Eye (tissue), 1 donor: ENCODE data around the gene PLP2.

Experiments used
- DNase-seq: peaks from one replicate; pipeline ENCODE4 v3.0.0-alpha.2; 2015

PLP2 gene

GRCh38 chrX:49187526-49187925 lies 15.8 kb downstream of the PLP2 start:
- no peak for DNase-seq

- no peak for DNase-seq
These were observed 16.9 kb downstream of the PLP2 start for GRCh38 chrX:49188468-49189076.

GRCh38 chrX:49189606-49190005 lies 17.9 kb downstream of the PLP2 start:
- DNase-seq = no peak

- peak; percentile 97 for DNase-seq
These were observed 19.3 kb downstream of the PLP2 start for GRCh38 chrX:49190821-49191573.

- DNase-seq = no peak
These were observed 19.9 kb downstream of the PLP2 start for GRCh38 chrX:49191574-49192011.

- peak; percentile 47 for DNase-seq
These were observed 21.1 kb downstream of the PLP2 start for GRCh38 chrX:49192722-49193328.

- DNase-seq = no peak
These were observed 21.9 kb downstream of the PLP2 start for GRCh38 chrX:49193542-49193964.

GRCh38 chrX:49197543-49198087 lies 25.9 kb downstream of the PLP2 start:
- no peak for DNase-seq

GRCh38 chrX:49198540-49199314 lies 27.0 kb downstream of the PLP2 start:
- no peak for DNase-seq

GRCh38 chrX:49199315-49199595 lies 27.6 kb downstream of the PLP2 start:
- no peak for DNase-seq

GRCh38 chrX:49199906-49200771 lies 28.4 kb downstream of the PLP2 start, which contains the start of gene SYP:
SYP (minus strand) TSS chrX:49200193; CDS start chrX:49200186, 7 bp downstream.
- peak; percentile 92 for DNase-seq

GRCh38 chrX:49202022-49202421 lies 30.3 kb downstream of the PLP2 start:
- DNase-seq = no peak

GRCh38 chrX:49203536-49203935 lies 31.8 kb downstream of the PLP2 start:
- DNase-seq = no peak

- DNase-seq = no peak
These were observed 32.3 kb downstream of the PLP2 start for GRCh38 chrX:49204017-49204416.

GRCh38 chrX:49204709-49205108 lies 33.0 kb downstream of the PLP2 start:
- no peak for DNase-seq

- no peak for DNase-seq
These were observed 33.7 kb downstream of the PLP2 start for GRCh38 chrX:49205443-49205842.

GRCh38 chrX:49206543-49206942 lies 34.8 kb downstream of the PLP2 start:
- DNase-seq = no peak

GRCh38 chrX:49208399-49208798 lies 36.7 kb downstream of the PLP2 start:
- DNase-seq = no peak

GRCh38 chrX:49209434-49210251 lies 37.9 kb downstream of the PLP2 start:
- peak; percentile 23 for DNase-seq

- DNase-seq = no peak
These were observed 38.7 kb downstream of the PLP2 start for GRCh38 chrX:49210406-49210805.

- DNase-seq = no peak
These were observed 39.4 kb downstream of the PLP2 start for GRCh38 chrX:49211074-49211473.
